ENCODE results near the gene MAPKAP1. TPM values are rescaled to one million over a fixed set of nuclear protein-coding genes. Genes with fewer than 3 reads are reported as not detected.

Gene MAPKAP1
- total and polyA plus RNA-seq, 9 of the 15 experiments (the other 6 are each of a cell fraction or from before 2014, with no cell fraction given) = 2.6 to 82.1 (median 61.1) TPM

- no peak for FAIRE-seq
- Histone ChIP-seq H3K9me1 (ENCODE audit: control insufficient read depth, insufficient read depth, low read length) (no peaks in the 10 kb centered on the region), H3K4me1 (replicated peaks in 1 of 2; ENCODE audit: control insufficient read depth in 2 of 2, insufficient read depth in 2 of 2, low read length in 2 of 2) (peaks cover 8 to 26% of the 10 kb centered on the region in 2 experiments), H3K27me3 (ENCODE audit: control insufficient read depth in 2 of 2, insufficient read depth in 2 of 2, low read length in 2 of 2) (peaks cover 28 to 33% of the 10 kb centered on the region in 2 experiments), H3K4me3 (no peak overlapping the region), H3K36me3 (ENCODE audit: control insufficient read depth, insufficient read depth, low read length) (no peaks in the 10 kb centered on the region), H3K27ac (ENCODE audit: extremely low read depth, low read depth, low read length) (no peak overlapping the region), H3K9me3 (replicated peaks; ENCODE audit: control insufficient read depth, insufficient read depth, low read depth, low read length) (no peaks in the 10 kb centered on the region), H3K79me2 (ENCODE audit: control insufficient read depth, insufficient read depth, low read length) (no peaks in the 10 kb centered on the region), H2AFZ (ENCODE audit: low read depth, low read length) (no peak overlapping the region), H3K4me2 (ENCODE audit: insufficient read depth, low read length) (no peak overlapping the region), H3K9ac (ENCODE audit: insufficient read depth in 1 of 2, low read depth in 2 of 2, low read length in 2 of 2) (no peak overlapping the region), H4K20me1 (replicated peaks; ENCODE audit: control insufficient read depth, insufficient read depth, low read length) (peaks cover 7% of the 10 kb centered on the region; the same call in 1 of the 2 replicates)
- BruUV-seq (replicated peaks) = no TSS peak
- DNase-seq (ENCODE audit: extremely low read depth in 1 of 4, low spot score in 3 of 4) = no peak
- TF ChIP-seq STAT6 (CRISPR knock-in tag; IDR thresholded peaks at IDR 0.05) = no peak
- no peak for TF ChIP-seq KDM1A (IDR thresholded peaks at IDR 0.05)
- TF ChIP-seq MCM5 (IDR thresholded peaks at IDR 0.05; ENCODE audit: low read depth) = no peak
- no peak for TF ChIP-seq ZNF707 (CRISPR knock-in tag; conservative IDR thresholded peaks at IDR 0.05)
- no peak for TF ChIP-seq SPI1 (IDR thresholded peaks at IDR 0.05; ENCODE audit: borderline replicate concordance, low read depth, low read length)
- no peak for TF ChIP-seq POLR2AphosphoS2 (IDR thresholded peaks at IDR 0.05; ENCODE audit: low read length)
- TF ChIP-seq BDP1 (IDR thresholded peaks at IDR 0.05; ENCODE audit: insufficient read depth, insufficient read length) = no peak
- TF ChIP-seq, protein P1, sequence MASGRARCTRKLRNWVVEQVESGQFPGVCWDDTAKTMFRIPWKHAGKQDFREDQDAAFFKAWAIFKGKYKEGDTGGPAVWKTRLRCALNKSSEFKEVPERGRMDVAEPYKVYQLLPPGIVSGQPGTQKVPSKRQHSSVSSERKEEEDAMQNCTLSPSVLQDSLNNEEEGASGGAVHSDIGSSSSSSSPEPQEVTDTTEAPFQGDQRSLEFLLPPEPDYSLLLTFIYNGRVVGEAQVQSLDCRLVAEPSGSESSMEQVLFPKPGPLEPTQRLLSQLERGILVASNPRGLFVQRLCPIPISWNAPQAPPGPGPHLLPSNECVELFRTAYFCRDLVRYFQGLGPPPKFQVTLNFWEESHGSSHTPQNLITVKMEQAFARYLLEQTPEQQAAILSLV (tag; IDR thresholded peaks at IDR 0.05) = no peak
- TF ChIP-seq GABPB1 (CRISPR knock-in tag; IDR thresholded peaks at IDR 0.05) = no peak
- no peak for TF ChIP-seq BCLAF1 (IDR thresholded peaks at IDR 0.05; ENCODE audit: borderline replicate concordance in 1 of 2, control insufficient read depth in 1 of 2, low read depth in 2 of 2, low read length in 1 of 2)
- WGBS (ENCODE audit: insufficient coverage, low coverage, missing lambda C conversion rate) = 20% methylated on average over 5 of the region's 5 CpGs
- ChIA-PET CTCF (ENCODE audit: low intra/inter-chr PET ratio) (no interaction called here), POLR2A (no interaction called here)
- in situ Hi-C loops (cut with MboI) (no loop called here), intact Hi-C loops (cut with micrococcal nuclease) (loop anchor here (5.0 kb wide), 1 partner anchor 37 kb away; the partner anchor contains the start of gene MAPKAP1)
- no peak for ATAC-seq
Observed at GRCh38 chr9:125744616-125745015, 37.6 kb upstream of the MAPKAP1 start.

Data from K562 (cell line).